Renal pelvis (tissue), 4 donors: ENCODE data around the gene CIDEA. TPM values are rescaled to one million over a fixed set of nuclear protein-coding genes. Genes with fewer than 3 reads are reported as not detected.

Experiments used
- DNase-seq: peaks from one replicate; pipeline ENCODE4 v3.0.0-alpha.2; 2013
- polyA plus RNA-seq, 3 donors: library from polyadenylated mRNA; unstranded; fragments of 120-200 nt; gene quantifications; one replicate each; pipeline ENCODE4 v1.2.1, GENCODE V29; 2013; ENCODE audit not compliant: insufficient read length in 3 of 3

Gene CIDEA
- polyA plus RNA-seq, 3 donors = not detected

DNA sequence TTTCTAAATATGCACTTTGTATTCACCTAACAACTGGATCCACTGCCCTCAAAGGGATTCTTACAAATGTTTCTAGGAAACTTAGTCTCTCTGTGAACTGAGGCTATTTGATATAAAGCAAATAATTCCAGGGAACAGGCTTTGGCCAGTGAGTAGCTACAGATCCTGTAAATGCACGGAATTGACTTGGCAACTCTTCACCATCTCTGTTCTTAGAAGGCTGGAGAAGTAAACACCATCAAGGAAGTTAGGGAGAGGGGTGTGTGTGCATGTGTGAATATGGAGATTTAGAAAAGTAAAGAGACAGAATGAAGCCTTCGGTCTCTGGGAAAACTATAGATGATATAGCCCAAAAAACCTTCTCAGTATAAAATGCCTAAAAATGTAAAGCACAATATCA is 10.7 kb downstream of the CIDEA start:
- DNase-seq = no peak

DNA sequence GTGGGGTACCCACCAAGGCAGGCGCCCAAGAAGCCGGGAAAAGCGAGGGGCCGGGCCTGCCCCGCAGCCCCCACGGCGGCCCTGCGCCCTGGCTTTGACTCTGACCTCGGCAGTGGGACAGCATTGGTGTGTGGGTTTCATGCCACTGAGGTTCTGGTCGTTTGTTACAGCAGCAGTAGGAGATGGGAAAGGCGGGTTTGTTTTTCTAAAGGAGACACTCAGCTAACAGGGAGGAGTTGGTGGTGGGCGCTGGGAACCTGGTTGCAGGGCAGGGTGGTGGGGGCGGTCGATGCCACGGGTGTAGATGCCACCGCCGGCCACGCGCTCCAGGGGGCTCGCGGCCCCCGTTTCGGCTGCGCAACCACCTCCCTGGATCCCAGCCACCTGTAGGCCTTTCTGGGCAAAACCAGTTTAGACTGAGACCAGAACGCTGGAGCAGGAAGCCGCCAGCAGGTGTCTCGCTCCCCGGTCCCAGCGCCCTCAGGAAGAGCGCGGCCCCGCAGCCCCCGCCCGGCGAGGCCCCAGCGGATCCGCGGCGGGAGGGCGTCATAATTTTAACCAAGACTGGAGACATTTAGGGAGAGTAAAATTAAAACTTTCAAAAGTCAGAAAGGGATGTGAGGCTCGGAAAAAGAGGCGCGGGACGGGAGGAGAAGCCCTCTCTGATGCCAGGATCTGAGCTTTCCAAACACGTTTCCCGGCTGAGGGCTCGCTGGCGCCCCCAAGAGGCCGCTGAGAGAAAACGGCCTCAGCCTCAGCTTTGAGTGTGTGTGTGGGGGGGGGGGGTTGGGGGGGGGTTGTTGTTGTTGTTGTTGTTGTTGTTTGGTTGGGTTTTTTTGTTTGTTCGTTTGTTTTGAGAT is 17.4 kb downstream of the CIDEA start:
- DNase-seq = peak; percentile 88

DNA sequence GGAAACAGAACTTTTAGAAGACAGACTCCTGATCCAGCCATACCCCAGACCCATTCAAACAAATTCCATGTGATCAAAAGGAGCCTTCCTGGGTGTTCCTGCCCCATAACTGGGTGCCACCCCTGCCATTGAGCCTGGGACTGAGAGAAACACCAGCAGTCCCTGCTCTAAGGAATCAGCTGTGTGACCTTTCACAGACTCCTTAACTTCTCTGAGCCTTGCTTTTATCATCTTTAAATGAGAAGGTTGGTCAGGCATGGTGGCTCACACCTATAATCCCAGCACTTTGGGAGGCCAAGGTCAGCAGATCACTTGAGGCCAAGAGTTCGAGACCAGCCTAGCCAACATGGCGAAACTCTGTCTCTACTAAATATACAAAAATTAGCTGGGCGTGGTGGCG is 20.6 kb downstream of the CIDEA start:
- no peak for DNase-seq

DNA sequence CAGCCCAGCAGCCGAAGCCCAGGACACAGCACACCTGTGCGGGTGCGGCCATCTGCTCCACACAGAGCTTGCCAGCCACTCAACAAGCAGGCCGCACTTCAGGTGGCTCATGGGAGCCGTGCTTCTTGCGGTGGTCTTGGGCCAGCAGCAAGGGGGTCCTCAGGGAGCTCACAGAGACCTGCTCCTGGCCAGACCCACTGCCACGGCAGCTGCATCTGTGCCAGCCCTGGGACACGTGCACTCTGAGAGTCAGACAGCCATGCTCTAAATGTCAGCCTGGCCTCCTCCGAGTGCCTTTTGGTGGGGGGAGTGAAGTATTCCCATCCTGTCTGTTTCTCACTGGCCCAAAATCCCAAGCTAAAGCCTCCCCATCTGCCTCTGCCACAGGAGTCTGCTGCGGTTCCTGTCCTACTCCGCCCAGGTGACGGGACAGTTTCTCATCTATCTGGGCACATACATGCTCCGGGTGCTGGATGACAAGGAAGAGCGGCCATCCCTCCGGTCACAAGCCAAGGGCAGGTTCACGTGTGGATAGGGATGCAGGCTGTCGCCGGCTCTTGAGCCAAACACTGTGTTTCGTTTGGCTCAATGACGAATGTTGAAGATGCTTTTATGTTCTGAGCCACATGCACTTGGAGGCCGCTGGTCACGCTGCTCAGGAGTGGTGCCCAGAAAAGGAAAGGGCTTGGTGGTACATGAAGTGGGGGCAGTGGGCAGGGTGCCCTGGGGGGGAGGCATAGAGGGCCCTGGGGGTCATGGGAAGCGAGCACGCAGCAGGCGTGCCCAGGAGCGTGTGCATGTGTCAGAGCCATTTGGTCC is 22.8 kb downstream of the CIDEA start:
- no peak for DNase-seq

DNA sequence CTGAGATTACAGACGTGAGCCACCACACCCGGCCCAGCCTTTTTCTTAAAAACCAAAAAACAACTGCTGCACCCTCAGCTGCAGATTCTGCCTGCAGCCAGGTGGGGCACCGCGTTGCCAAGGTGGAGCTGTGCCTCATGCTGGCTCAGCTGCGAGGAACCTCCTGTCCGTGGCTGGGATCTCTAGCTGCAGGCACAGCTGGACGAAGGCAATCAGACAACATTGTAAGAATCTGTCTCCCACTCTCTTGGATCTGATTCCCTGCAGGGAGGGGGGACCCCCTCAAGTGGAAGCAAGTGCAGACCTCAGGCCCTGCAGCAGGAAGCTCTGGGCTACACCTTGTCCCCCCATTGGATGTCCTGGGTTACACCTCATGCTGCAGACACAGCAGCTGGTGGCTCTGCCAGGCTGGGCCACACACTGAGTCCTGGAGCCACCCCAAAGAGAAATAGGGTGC is 24.1 kb downstream of the CIDEA start:
- DNase-seq = no peak

DNA sequence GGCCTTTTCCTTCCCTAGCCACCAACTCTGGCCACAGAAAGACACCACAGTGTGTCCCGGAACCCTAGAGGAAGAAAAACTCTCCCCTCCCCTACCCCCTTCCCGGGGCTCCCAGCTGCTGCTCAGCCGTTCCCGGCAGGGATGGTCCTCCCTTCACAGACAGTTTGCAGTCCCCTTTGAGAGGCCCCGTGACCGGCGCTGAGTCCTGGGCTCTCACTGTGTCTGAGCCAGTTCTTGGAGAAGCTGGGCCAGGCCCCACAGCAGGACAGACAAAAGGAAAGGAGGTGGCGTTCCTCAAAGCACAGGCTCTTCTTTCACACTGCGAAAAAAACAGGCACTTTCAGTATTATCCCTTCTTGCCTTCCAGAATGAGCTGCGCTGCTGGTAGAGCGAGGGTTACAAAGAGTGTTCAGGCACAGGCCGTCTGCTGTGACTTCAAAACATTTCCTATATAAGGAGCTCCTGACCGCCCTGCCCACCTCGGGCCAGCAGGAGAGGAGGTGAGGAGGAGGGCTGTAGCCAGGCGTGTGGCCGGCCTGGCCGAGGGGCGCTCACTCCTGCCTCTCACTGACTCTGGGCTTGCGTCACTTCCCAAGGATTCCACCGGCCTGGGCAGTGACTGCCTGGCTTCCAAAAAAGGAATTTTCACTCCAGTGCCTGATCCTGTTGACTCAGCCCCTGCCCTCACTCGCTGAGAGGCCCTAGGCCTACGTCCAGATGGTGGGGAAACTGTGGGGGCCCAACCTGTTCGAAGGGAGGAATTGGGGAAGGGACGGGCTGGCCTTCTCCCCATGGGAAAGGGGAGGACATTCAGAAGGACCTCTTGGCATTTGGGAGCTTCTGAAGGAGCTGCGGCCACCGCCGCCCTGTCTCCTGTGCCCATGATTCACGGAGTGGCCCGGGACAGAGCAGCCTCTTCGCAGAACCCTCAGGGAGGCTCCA is 24.9 kb downstream of the CIDEA start:
- peak; percentile 68 for DNase-seq

DNA sequence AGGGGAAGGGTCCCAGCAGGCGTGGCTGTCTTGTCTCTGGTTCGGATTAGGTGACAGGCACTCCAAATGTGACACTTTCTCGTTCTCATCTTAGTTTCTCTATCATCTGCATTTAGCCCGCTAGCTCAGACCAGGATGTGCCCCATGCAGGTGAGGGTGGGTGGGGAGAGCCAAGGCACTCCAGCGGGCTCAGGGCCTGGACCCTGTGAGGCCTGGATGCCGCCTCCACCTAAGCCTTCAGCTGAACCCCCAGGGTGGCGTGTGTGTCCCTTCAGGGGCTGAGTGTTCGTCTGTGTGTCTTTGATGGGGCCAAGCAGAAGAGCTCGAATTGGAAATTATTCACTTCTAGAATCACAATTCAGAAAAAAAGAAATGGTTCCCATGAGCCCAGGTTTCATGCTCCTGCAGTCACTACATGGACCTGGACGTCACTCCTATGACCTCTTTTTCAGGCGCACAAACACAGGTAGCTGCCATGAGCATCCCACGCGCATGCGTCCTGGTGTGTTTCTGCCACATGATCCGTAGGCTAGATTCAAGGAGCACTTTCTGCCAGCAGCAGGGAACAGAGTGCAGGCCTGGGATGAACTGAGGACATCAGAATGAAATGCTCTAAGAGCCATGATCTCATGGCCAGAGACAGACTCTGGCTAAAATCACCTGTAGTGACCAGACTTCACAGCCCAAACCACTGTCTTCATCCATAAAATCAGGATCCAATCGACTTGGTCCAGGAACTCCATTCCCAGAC is 25.8 kb downstream of the CIDEA start:
- DNase-seq = no peak

DNA sequence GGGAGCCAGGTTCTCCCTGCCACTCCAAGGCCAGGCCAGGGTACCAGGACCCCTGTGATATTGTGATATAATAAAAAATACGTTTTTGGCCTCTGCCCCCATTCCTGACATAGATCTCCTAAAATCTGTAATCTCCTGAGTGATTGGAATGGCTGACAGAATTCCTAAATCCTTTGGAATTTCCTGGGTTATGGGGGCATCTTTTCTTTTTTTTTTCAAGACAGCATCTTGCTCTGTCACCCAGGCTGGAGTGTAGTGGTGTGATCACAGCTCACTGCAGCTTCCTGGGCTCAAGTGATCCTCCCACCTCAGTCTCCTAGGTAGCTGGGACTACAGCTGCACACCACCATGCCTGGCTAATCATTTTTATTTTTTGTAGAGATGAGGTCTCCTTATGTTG is 27.7 kb downstream of the CIDEA start:
- DNase-seq = no peak

DNA sequence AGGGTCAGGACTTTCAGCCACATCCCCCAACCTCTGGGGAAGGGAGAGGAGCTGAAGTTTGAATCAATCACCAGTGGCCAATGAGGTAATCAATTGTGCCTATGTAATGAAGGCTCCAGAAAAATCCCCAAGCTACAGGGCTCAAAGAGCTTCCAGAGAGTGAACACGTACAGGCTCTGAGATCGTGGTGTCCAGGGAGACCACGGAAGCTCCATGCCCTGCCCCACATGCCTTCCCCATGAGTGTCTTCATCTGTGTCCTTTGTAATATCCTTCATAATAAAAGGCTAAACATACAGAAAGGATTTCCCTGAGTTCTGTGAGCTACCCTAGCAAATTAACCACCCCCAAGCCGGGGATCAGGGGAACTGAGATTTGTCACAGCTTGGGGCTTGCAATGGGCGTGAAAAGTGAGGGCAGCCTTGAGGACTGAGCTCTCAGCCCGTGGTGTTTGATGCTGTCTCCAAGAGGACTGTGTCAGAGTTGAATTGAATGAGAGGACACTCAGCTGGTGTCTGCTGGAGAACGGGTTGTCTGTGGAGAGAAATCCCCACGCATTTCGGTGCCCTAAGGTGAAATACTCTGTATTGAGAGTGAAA is 28.4 kb downstream of the CIDEA start:
- DNase-seq = no peak

DNA sequence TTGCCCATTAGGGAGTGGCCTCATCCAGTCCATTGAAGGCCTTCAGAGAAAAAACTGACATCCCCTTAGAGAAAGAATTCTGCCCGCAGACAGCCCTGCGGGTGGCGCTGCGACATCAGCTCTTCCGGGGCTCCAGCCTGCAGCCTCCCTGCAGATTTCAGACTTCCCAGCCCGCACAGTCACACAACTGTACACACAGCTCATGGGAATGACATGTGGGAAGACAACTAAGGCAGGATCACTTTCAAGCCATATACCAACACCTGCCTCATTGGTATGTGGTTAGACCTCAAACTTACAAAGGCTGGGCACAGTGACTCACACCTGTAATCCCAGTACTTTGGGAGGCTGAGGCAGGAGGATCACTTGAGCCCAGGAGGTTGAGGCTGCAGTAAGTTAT is 29.1 kb downstream of the CIDEA start:
- DNase-seq = no peak

DNA sequence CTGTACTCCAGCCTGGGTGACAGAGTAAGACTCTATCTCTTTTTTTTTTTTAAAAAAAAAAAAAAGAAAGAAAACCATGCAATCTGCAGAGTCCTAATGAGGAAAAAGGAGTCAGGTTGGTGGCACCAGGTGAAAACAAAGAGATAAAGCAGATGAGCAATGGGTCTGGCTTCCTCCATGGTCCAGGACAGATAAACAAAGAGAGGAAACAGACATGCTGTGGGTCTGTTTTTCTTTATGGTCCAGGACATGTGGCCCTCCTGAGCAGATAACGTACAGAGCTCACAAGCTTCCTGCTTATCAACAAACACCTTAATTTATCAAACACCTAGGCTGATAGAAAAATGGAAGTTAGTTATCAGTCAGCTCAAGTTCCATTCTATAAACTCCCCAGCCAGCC is 29.5 kb downstream of the CIDEA start:
- DNase-seq = no peak

DNA sequence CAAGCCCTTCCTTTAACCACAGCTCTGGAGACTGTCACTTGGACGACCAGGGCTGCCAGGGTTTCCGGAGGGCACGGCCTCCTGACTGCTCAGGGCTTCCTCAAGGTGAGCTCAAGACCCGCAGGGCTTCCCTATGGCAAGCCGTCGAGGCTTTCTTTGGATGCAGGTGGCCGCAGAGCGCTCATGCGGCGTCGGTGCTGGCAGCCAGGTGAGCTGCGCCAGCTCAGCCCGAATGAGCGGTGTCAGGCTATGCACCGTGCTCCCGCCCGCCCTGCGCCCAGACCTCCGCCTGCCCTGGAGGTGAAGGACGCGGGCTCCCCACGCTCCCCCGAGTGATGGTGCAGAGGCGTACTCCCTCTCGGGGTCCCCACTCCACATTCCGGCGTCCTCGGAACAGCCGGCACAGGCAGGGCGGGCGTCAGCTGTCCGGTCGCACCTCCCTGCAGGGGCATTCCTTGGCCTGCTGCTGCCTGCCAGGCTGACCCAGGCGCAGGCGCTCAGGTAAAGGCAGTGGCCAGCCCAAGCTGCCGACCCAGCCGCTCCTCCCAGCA is 33.0 kb downstream of the CIDEA start:
- no peak for DNase-seq

DNA sequence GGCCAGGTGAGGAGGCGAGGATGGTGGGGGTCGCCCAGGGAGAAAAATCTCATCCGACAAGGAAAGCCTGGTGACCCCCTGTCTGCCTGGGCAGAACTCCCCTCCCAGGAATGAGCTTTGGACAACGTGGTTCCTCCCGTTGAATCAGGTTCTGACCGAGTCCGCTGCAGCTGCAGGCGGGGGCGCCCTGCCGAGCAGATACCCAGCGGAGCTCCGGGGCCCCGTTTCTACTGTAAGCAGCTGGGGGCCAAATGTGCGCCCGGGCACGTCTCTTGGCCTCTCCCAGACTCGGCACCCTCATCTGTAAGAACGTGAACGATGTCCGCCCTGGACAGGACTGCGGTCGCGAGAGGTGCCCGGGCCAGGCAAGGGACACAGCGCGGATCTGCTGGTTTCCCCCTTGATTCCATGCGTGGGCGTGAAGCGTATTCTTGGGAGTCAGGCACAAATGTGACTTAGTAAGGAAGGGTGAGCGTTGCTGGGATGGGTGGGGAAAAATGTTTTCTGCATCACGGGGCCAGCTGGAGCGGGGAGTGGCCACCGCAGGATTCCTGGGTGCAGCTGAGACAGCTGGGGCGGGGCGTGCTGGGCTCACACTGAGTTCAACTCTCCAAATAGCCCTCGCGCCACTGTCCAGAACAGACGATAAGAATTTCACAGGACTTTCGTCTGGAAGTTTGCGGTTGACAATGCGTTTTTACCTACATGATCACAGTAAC is 33.7 kb downstream of the CIDEA start:
- peak; percentile 52 for DNase-seq

DNA sequence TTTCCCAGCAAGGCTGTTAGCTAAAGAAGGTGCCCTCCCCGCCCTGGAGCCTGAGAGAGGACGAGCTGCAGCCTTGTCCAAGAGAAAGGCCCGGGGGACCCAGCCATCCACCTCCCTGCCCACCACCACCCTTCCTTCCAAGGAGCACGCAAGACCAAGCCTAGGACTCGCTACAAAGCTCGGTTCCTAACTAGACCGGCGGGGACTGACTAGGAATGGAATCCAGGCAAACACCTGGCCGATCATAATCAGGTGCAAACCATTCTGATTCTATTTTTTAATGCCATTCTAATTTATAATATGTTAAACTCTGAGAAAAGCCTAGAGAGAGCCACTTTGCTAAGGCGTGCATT is 34.2 kb downstream of the CIDEA start:
- no peak for DNase-seq

DNA sequence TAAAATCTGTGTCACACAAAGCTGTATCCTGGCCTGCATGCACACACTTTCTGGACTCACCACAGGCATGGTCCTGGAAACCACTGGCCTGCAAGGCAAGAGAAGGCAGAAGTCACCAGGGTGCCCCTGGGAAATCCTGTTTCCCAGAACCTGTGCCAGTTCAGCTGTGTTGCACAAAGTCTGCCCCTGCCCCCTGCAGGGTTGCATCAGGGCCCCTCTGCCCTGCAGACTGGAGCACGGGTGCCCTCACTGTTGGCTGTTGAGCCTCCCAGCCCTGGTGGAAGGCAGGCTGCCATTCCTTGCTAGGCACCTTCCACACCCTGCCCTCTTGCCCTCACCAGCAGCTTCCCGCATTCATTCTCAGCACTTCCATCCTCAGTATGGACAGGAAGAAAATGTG is 35.9 kb downstream of the CIDEA start:
- DNase-seq = no peak

DNA sequence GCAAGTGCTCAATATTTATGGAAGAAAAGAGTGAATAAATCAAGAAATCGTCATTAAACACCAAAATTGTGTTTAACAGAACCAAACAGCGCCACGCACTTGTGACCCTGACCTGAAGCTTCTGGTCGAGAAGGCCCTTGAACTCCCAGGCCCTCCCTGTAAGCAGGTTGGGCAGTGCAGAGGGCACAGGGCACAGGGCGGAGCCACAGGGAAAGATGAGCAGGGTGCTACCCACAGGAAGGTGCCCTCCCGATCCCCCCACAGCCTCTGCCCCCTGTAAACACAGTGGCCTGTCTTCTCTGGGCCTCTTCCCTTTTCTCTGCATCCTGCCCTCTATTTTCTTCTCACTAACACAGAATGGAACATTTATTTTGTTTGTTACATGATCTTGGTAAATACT is 37.0 kb downstream of the CIDEA start:
- no peak for DNase-seq

DNA sequence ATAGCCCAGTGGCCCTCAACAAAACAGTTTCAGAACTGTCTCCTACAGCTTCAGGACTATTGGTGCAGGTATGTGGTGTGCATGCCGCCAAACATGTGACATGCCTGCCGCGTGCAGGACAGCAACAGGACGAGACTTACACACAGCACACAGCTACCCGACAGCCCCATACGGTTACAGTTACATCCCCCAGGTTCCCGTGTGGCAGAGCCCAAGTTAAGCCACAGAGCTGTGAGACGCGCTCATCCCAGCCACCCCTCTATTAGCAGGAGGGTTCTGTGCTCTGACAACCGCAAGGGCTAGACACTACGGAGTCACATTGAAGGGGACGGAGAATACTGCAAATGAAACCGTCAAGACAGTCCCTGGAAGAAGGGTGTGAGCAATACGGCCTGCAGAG is 37.5 kb downstream of the CIDEA start:
- no peak for DNase-seq

DNA sequence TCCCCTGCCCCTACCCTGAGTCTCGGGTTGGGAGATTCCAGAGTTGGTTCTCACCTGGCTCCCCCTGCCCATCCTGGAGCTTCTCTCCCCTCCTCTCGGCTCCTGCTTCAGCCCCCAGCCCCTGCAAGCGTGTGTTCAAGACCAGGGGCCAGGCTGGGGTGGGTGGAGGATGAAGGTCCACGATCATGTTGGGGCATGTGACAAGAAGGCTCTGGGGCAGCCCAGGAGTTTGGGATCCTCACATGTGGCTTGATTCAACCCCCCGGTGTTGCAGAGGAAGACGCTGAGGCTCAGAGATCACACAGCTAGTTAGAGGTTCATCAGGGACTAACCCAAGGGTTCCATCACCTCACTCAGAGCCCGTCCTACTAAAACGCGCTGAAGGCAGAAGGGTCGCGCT is 39.7 kb downstream of the CIDEA start:
- DNase-seq = no peak

DNA sequence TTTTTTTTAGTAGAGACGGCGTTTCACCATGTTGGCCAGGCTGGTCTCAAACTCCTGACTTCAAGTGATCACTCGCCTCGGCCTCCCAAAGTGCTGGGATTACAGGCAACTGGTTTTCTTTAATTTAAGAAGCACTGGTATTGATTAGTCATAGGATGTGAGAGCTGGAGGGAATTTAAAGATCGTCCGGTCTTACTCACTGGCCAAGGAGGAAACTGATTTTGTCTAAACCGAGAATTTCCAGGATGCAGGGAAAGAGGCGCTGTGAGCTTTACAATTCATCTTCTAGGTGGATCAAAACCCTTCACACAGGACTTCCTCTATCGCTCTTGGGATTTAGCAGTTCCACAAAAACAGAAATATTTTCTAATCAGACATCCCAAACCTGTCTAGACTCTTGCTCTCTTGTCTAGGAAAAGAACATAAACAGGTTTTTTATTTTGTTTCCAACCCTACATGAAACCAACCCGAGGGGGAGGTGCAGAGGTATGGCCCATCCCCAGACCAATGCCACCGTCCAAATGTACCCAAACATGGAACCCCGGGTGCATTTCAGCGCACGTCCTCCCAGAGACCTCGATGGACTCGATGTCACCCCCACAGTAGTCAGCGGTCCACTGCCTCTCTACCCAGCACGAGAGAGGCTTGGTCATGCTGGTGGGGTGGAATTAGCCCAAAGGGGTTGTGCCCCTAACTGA is 41.4 kb downstream of the CIDEA start:
- DNase-seq = no peak

DNA sequence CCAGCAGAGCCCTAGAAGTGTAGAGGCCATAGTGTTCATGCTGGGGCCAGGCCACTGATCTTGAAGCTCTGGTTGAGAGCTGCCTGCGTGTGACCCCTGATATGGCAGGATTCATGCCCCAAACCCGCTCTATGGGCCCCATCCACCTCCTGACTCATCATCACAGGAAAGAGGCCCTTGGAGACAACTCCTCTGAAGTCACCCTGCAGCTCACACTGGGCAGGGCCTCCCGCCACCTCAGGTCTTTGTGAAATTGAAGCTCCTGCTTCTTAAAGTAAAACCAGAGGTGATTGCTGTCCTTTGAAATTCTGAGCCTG is 41.9 kb downstream of the CIDEA start:
- DNase-seq = no peak
